Activated gamma-delta T cell treated with anti-CD3 and anti-CD28 coated beads, Interleukin-2, amount 50 U/mL, for 16 hours (primary cell): ENCODE results near the gene ZBTB4.

Experiments
- DNase-seq: peaks from one replicate; pipeline ENCODE4 v3.0.0-alpha.2; 2020; ENCODE audit warnings: low read depth

Gene ZBTB4

DNA sequence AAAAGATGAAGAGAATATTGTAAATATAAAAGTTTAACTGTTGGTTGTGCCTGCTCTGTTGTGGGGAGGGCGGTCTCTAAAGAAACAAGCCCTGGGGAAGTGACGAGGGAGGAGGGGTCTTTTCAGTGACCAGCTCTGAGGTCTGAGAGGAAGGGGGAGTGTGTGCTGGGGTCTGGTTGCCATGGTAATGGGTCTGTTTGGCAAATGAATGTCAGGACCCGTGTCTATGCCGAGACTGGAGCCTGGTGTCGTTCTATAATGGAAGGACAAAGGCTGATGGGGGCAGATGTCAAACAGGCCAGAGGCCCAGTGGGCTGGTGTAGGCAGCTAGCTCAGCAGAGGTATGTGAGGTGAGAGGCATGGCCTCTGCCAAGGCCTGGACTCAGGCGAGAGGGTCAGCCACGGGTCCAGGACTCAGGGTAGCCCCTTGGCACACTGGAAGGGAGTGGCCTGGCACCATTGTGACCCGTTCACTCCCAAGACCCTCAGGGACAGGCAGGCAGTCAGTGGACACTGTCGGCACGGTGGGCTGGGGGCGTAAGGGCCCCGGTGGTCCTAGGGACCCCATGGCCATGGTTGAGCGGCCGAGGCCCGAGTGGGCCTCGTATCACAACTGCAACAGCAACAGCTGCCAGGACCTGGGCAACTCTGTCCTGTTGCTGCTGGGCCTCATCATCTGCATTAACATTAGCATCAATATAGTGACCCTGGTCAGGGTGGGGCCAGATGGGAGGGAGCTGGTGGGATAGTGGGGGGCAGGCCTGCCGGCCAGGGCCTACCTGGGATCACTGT lies 59.4 kb downstream of the ZBTB4 start, which contains the start of gene SPEM1:
TSS of gene SPEM1 (plus strand) at position 506 of the 792 bp plus-strand sequence. CDS start at position 567, 61 bp downstream.
- no peak for DNase-seq

- DNase-seq: no peak
These were observed 60.8 kb downstream of the ZBTB4 start for GRCh38 chr17:7418472-7419152.

DNA sequence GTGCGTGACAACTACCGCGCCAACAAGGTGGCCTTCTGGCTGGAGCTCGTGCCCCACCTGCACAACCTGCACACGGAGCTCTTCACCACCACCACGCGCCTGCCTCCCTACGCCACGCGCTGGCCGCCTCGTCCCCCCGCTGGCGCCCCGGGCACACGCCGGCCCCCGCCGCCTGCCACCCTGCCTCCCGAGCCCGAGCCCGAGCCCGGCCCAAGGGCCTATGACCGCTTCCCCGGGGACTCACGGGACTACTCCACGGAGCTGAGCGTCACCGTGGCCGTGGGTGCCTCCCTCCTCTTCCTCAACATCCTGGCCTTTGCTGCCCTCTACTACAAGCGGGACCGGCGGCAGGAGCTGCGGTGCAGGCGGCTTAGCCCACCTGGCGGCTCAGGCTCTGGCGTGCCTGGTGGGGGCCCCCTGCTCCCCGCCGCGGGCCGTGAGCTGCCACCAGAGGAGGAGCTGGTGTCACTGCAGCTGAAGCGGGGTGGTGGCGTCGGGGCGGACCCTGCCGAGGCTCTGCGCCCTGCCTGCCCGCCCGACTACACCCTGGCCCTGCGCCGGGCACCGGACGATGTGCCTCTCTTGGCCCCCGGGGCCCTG lies 62.3 kb downstream of the ZBTB4 start:
- DNase-seq: no peak

DNA sequence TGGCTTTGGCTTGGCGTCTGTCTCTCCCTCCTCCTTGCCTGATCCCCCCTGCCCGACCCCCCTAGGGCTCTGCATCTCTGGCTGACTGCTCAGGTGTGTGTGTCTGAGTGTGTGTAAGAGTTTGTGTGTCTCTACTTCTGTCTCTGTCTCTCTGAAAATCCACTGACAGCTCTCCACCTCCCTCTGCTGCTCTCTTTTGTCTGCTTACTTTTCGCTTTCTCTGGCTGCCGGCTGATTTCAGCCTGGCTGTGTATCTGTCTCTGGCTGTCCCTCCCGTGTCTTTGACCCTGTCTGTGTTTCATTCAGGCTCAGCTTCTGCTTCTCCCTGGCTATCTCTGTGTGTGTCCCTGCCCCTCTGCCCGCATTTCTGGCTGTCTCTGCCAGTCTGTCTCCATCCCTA lies 63.1 kb downstream of the ZBTB4 start:
- DNase-seq: no peak

- DNase-seq: no peak
These were observed 63.6 kb downstream of the ZBTB4 start for GRCh38 chr17:7415784-7416183.

DNA sequence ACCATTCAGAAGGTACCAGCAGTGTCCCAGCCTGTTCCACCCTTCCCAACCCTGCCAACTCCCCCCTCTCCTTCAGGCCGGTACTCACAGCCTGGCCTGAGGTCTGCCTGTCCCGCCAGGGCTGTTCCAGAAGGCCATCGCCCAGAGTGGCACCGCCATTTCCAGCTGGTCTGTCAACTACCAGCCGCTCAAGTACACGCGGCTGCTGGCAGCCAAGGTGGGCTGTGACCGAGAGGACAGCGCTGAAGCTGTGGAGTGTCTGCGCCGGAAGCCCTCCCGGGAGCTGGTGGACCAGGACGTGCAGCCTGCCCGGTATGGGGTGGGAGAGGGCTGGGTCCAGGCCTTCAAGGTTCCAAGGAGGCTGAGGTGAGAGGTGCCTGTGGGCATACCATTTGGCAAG lies 64.6 kb downstream of the ZBTB4 start:
- no peak for DNase-seq

- DNase-seq: no peak
These were observed 66.0 kb downstream of the ZBTB4 start for GRCh38 chr17:7413346-7413985.

DNA sequence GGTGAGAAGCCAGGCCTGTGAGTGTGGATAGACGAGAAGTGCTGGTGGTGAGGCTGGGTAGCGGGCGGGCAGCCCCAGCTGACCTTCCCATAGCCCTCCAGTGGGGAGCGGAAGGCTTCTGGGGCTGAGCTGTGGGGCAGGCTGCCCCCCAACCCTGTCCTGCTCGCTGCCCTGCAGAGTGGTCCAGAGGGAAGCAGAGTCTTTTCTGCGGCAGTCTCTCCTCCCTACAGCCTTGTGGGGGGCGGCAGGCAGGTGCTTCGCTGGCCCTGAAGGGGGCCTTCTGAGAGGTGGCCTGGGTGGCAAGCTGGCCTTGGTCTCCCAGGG lies 68.0 kb downstream of the ZBTB4 start:
- no peak for DNase-seq

DNA sequence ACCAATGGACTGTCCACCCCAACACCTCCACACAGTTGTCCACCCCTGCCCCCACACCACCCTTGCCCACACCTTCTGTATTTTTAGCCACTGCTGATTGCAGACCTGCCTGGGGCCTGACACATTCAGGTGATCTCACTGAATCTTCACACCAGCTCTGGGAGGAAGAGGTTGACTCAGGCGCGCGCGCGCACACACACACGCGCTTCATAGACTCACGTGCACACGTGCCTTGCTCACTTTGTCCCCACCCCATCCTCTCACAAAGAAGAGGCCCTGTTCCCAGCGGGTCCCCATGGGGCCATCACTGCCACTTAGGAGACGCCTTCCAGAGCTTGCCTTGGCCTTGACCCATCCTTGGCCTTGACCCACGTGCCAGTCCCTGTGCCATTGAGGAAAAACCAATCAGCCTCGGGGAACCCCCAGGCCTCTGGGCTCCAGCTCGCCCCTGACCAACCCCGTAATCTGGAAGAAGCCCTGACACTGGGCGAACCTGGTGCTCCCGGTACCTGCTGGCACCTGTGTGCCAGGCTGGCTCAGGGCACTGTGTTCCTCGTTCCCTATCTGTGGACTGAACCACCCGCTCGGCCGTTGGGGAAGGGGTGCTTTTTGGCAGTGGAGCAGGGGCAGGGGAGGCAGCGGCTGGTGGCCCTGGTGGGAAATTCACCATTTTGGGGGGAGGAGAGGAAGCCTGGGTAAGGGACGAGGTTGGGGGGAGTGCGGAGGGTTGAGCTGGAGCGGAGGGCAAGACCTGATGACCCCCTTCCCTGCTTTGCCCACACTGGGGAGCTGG lies 68.6 kb downstream of the ZBTB4 start:
- DNase-seq: no peak

DNA sequence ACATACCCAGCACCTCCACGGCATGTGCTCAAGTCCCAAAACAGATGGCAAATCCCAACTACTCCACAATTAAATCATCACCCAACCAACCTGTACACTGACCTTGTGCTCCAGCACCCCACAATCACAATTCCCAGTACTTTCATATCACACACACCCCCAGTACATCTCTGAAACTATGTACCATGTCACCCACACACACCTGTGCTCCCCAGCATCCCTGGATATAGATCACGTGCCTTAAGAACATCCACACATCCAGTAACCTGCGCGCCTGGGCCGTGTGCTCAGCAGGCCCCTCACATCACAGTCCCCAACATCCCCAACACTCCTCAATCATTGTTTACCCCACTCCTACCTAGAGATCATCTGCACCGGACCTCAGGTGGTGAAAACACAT lies 69.7 kb downstream of the ZBTB4 start:
- no peak for DNase-seq
